GM19240 (cell line): ENCODE data around the gene ACSL3.
"Not testable (repeated sequence)": the region's sequence is repeated elsewhere in the genome, so short reads cannot be mapped to it uniquely, and the experiment has no call there.

Experiments
- DNase-seq: peaks from one replicate; pipeline ENCODE4 v3.0.0; 2011; ENCODE audit warnings: low spot score; ENCODE audit not compliant: insufficient read length

ACSL3 gene

GRCh38 chr2:222969491-222969890 lies 108.7 kb downstream of the ACSL3 start:
- DNase-seq = no peak

GRCh38 chr2:222972420-222972819 lies 111.6 kb downstream of the ACSL3 start:
- DNase-seq = no peak

- DNase-seq = no peak
Measured at GRCh38 chr2:222973237-222973636, 112.4 kb downstream of the ACSL3 start.

- DNase-seq = no peak
Measured at GRCh38 chr2:222973733-222974132, 112.9 kb downstream of the ACSL3 start.

- DNase-seq = no peak
Measured at GRCh38 chr2:222976521-222977061, 115.8 kb downstream of the ACSL3 start.

- no peak for DNase-seq
Measured at GRCh38 chr2:222977121-222977520, 116.3 kb downstream of the ACSL3 start.

- DNase-seq = no peak
Measured at GRCh38 chr2:222978850-222979249, 118.0 kb downstream of the ACSL3 start.

- DNase-seq = no peak
Measured at GRCh38 chr2:222979484-222979883, 118.6 kb downstream of the ACSL3 start.

- no peak for DNase-seq
Measured at GRCh38 chr2:222982010-222982908, 121.4 kb downstream of the ACSL3 start.

GRCh38 chr2:222982909-222983265 lies 122.1 kb downstream of the ACSL3 start:
- no peak for DNase-seq

- no peak for DNase-seq
Measured at GRCh38 chr2:222984908-222985307, 124.1 kb downstream of the ACSL3 start.

GRCh38 chr2:222989431-222989830 lies 128.6 kb downstream of the ACSL3 start:
- no peak for DNase-seq

GRCh38 chr2:222990206-222990605 lies 129.4 kb downstream of the ACSL3 start:
- DNase-seq = not testable (repeated sequence)

- no peak for DNase-seq
Measured at GRCh38 chr2:222992137-222992536, 131.3 kb downstream of the ACSL3 start.
